Measurements from ENCODE around the gene LYRM4. TPM values are rescaled to one million over a fixed set of nuclear protein-coding genes. Genes with fewer than 3 reads are reported as not detected.

The LYRM4 gene
- total RNA-seq, 6 experiments from 2014 or later, result 5.7 to 11.5 (median 8.5) TPM

GRCh38 chr6:5073992-5074391, 186.8 kb downstream of the LYRM4 start:
- 68% methylated on average over 3 of the region's 3 CpGs for WGBS (ENCODE audit: insufficient coverage, low coverage, low lambda C conversion rate, missing lambda C conversion rate)
- H3K27me3 ChIP-seq, result no peaks in the 10 kb centered on the region
- peaks cover 0 to 4% (median 0%) of the 10 kb centered on the region in 4 donors for H3K4me1 ChIP-seq
- H3K4me3 ChIP-seq, result no peak overlapping the region
- no peak for DNase-seq
- H3K27ac ChIP-seq, result no peak overlapping the region
- H3K9me3 ChIP-seq, result no peaks in the 10 kb centered on the region
- ATAC-seq, result no peak
- H3K36me3 ChIP-seq, result no peaks in the 10 kb centered on the region
- intact Hi-C loops (cut with DNase I), result no loop called here
- TF ChIP-seq, protein P1, sequence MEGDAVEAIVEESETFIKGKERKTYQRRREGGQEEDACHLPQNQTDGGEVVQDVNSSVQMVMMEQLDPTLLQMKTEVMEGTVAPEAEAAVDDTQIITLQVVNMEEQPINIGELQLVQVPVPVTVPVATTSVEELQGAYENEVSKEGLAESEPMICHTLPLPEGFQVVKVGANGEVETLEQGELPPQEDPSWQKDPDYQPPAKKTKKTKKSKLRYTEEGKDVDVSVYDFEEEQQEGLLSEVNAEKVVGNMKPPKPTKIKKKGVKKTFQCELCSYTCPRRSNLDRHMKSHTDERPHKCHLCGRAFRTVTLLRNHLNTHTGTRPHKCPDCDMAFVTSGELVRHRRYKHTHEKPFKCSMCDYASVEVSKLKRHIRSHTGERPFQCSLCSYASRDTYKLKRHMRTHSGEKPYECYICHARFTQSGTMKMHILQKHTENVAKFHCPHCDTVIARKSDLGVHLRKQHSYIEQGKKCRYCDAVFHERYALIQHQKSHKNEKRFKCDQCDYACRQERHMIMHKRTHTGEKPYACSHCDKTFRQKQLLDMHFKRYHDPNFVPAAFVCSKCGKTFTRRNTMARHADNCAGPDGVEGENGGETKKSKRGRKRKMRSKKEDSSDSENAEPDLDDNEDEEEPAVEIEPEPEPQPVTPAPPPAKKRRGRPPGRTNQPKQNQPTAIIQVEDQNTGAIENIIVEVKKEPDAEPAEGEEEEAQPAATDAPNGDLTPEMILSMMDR (IDR thresholded peaks at IDR 0.05), result no peak
- TF ChIP-seq POLR2A (IDR thresholded peaks at IDR 0.05), result no peak

GRCh38 chr6:5072440-5072839, 188.3 kb downstream of the LYRM4 start:
- TF ChIP-seq, protein P1 (IDR thresholded peaks at IDR 0.05), result no peak
- no peak for TF ChIP-seq POLR2A (IDR thresholded peaks at IDR 0.05)
- H3K9me3 ChIP-seq, result no peaks in the 10 kb centered on the region
- H3K4me3 ChIP-seq, result no peak overlapping the region
- H3K27ac ChIP-seq, result no peak overlapping the region
- DNase-seq (no peak), ATAC-seq (no peak)
- intact Hi-C loops (cut with DNase I), result no loop called here
- 89% methylated on average over 7 of the region's 7 CpGs for WGBS (ENCODE audit: insufficient coverage, low coverage, low lambda C conversion rate, missing lambda C conversion rate)
- no peaks in the 10 kb centered on the region for H3K27me3 ChIP-seq
- no peaks in the 10 kb centered on the region for H3K36me3 ChIP-seq
- H3K4me1 ChIP-seq, result peaks cover 0 to 8% (median 0%) of the 10 kb centered on the region in 4 donors

GRCh38 chr6:5071216-5071615, 189.5 kb downstream of the LYRM4 start:
- no peak overlapping the region for H3K27ac ChIP-seq
- TF ChIP-seq POLR2A (IDR thresholded peaks at IDR 0.05), result no peak
- TF ChIP-seq, protein P1 (IDR thresholded peaks at IDR 0.05), result no peak
- DNase-seq (no peak), ATAC-seq (no peak)
- WGBS (ENCODE audit: insufficient coverage, low coverage, low lambda C conversion rate, missing lambda C conversion rate), result 35% methylated on average over 2 of the region's 2 CpGs
- intact Hi-C loops (cut with DNase I), result no loop called here
- H3K4me3 ChIP-seq, result no peak overlapping the region
- no peaks in the 10 kb centered on the region for H3K27me3 ChIP-seq
- H3K4me1 ChIP-seq, result peaks cover 0 to 9% (median 0%) of the 10 kb centered on the region in 4 donors
- H3K9me3 ChIP-seq, result no peaks in the 10 kb centered on the region
- no peaks in the 10 kb centered on the region for H3K36me3 ChIP-seq

DNA sequence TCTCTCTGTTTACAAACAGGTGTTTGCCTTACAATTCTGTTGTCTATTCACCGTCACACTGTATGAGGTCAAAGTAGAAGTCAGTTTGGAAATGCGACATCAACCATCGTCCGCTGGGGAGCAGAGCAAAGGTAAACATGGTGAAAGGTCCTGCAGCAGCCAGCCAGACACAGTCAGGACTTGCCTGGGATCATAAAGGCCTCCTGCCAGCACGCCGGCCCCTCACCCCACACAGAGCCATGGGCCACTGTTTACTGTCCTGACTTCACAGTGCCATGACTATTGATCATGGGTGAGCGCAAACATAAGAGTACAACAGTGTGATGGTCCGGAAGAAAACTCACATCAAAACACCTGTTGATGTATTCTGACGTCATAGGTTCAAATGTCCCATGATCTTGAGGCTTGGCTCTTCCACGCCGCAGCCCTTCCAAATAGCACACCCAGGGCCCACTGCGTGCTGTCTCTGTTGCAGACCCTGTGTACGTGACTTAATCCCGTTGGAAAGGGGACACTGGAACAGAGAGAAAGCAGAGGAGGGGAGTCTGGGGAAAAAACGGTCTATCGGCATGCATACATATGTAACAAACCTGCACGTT, 192.5 kb downstream of the LYRM4 start:
- DNase-seq (peak; percentile 90 to 98 (median 97)), ATAC-seq (peak; percentile 95 to 100 (median 98))
- H3K27me3 ChIP-seq, result no peaks in the 10 kb centered on the region
- H3K9me3 ChIP-seq, result no peaks in the 10 kb centered on the region
- H3K4me3 ChIP-seq, result no peak overlapping the region
- intact Hi-C loops (cut with DNase I), result no loop called here
- H3K4me1 ChIP-seq, result peaks cover 0 to 9% (median 0%) of the 10 kb centered on the region in 4 donors
- WGBS (ENCODE audit: insufficient coverage, low coverage, low lambda C conversion rate, missing lambda C conversion rate), result 27% methylated on average over 17 of the region's 17 CpGs
- TF ChIP-seq, protein P1 (IDR thresholded peaks at IDR 0.05), result no peak
- TF ChIP-seq POLR2A (IDR thresholded peaks at IDR 0.05), result no peak
- H3K36me3 ChIP-seq, result no peaks in the 10 kb centered on the region
- H3K27ac ChIP-seq, result peak overlapping the region; percentile 36 to 95 (median 77)

Measured in right lobe of liver (tissue), 6 donors.